GM06990 (cell line): ENCODE measurements around the gene THAP9.

Source experiments
- DNase-seq: peaks from one replicate; pipeline ENCODE4 v3.0.0-alpha.2; 2011; ENCODE audit not compliant: insufficient read length; ENCODE audit errors: extremely low read depth
- H3K27me3 ChIP-seq: replicated peaks from 2 replicates; pipeline ENCODE4 v1.6.0; 2011; ENCODE audit warnings: low read length; ENCODE audit not compliant: control insufficient read depth, insufficient read depth
- H3K36me3 ChIP-seq: 2 replicates; pipeline ENCODE4 v1.5.1; 2011; ENCODE audit warnings: low read length; ENCODE audit not compliant: control insufficient read depth, insufficient read depth
- H3K4me3 ChIP-seq: replicated peaks from 2 replicates; pipeline ENCODE4 v1.5.1; 2011; ENCODE audit warnings: low read depth, mild to moderate bottlenecking, control low read depth, low read length
- CTCF ChIP-seq: IDR thresholded peaks from 2 replicates; pipeline ENCODE4 v1.5.1; 2011; ENCODE audit warnings: low read length, control low read depth, mild to moderate bottlenecking, inconsistent platforms; ENCODE audit not compliant: insufficient read depth, poor library complexity, severe bottlenecking

THAP9 gene

GRCh38 chr4:82886147-82886942, 14.2 kb upstream of the THAP9 start:
- Histone ChIP-seq H3K36me3 (no peaks in the 10 kb centered on the region; the same call in 1 of the 2 replicates), H3K4me3 (no peak overlapping the region), H3K27me3 (no peaks in the 10 kb centered on the region)
- TF ChIP-seq CTCF = no peak
- DNase-seq = no peak

GRCh38 chr4:82889287-82889686, 11.2 kb upstream of the THAP9 start:
- H3K4me3 ChIP-seq = peak overlapping the region; percentile 65
- no peak for TF ChIP-seq CTCF
- no peaks in the 10 kb centered on the region for H3K27me3 ChIP-seq
- H3K36me3 ChIP-seq = no peaks in the 10 kb centered on the region; the same call in none of the 2 replicates
- no peak for DNase-seq

- Histone ChIP-seq H3K4me3 (peak overlapping the region; percentile 65), H3K36me3 (no peaks in the 10 kb centered on the region; the same call in none of the 2 replicates), H3K27me3 (no peaks in the 10 kb centered on the region)
- DNase-seq = no peak
- no peak for TF ChIP-seq CTCF
Observed at GRCh38 chr4:82890528-82890900, 10.0 kb upstream of the THAP9 start.

- TF ChIP-seq CTCF = no peak
Observed at GRCh38 chr4:82890901-82891706, 9.4 kb upstream of the THAP9 start, which contains the start of gene SEC31A. Gene SEC31A, minus strand, starts transcription at chr4:82891153. Its CDS starts 9,217 bp downstream, at chr4:82881936.

GRCh38 chr4:82891707-82892466, 8.6 kb upstream of the THAP9 start:
- DNase-seq = no peak
- Histone ChIP-seq H3K4me3 (peak overlapping the region; percentile 65), H3K27me3 (no peaks in the 10 kb centered on the region), H3K36me3 (no peaks in the 10 kb centered on the region; the same call in none of the 2 replicates)
- TF ChIP-seq CTCF = no peak

More at GRCh38 chr4:82890901-82891706, 9.4 kb upstream of the THAP9 start, which contains the start of gene SEC31A:
- no peaks in the 10 kb centered on the region for H3K27me3 ChIP-seq
- DNase-seq = peak; percentile 98
- H3K36me3 ChIP-seq = no peaks in the 10 kb centered on the region; the same call in none of the 2 replicates
- peak within 1 kb of the TSS; percentile 65 for H3K4me3 ChIP-seq
